Ovary (tissue), 3 donors: ENCODE data around the gene F10.

Source experiments
- EP300 ChIP-seq: sonication (generic); formaldehyde crosslinking; IDR thresholded peaks from one replicate; pipeline ENCODE4 v1.6.1; 2017; ENCODE audit warnings: antibody characterized with exemption
- TF ChIP-seq, protein P1 (sequence below), 3 donors: fragments of 450-650 bp in 2 of 3; fragments of 200-600 bp in 1 of 3; IDR thresholded peaks; one replicate each; pipeline versions ENCODE4 v1.5.1 to v1.8.0; 2016 to 2022; ENCODE audit warnings: antibody characterized with exemption in 3 of 3, mild to moderate bottlenecking in 1 of 3
- donor health status: DM: no; HTN: no; CAD: no.

DNA sequence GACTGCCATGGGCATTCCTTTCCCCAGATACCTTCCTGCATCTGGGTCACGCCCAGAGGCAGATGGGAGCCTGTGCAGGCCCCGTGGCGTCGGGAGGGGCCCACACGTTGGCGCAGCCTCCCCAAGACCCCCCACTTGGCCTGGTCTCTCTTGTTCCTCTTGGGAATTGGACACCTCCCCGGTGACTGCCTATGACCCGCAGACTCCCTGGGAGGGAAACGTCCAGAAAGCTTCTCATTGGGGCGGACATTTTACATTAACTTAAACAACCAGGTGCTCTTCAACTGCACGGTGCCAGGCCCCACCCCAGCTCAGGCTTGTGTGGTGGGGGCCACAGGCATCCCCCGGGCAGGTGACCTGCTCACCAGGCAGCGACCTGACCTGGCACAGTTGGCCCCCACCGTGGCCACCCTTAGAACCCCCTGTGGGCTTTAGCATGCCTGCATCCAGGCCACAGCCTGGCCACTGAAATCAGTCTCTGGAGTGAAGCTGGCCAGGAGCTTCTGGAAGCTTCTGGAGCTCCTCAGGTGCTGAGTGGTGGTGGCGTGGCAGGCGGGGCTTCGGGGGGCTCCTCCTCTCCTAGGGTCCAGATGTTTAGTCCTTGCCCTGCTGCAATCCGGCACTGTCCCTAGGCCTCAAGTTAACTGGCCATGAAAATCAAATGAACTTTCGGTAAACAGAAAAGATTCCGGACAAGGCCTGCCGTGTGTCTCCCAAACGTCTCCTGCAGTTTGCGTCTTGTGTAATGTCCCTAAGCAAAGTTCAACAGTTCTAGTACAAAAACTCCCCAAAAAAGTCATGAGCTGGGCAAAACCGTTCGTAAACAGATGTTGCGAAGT is 27.3 kb downstream of the F10 start:
- TF ChIP-seq, protein P1, sequence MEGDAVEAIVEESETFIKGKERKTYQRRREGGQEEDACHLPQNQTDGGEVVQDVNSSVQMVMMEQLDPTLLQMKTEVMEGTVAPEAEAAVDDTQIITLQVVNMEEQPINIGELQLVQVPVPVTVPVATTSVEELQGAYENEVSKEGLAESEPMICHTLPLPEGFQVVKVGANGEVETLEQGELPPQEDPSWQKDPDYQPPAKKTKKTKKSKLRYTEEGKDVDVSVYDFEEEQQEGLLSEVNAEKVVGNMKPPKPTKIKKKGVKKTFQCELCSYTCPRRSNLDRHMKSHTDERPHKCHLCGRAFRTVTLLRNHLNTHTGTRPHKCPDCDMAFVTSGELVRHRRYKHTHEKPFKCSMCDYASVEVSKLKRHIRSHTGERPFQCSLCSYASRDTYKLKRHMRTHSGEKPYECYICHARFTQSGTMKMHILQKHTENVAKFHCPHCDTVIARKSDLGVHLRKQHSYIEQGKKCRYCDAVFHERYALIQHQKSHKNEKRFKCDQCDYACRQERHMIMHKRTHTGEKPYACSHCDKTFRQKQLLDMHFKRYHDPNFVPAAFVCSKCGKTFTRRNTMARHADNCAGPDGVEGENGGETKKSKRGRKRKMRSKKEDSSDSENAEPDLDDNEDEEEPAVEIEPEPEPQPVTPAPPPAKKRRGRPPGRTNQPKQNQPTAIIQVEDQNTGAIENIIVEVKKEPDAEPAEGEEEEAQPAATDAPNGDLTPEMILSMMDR (IDR thresholded peaks at IDR 0.05) = no peak
- TF ChIP-seq EP300 = no peak
